ENCODE measurements around the gene ZNF414.
A peak's percentile ranks its signal among the peaks of the same experiment; 100 is the strongest.

The ZNF414 gene

GRCh38 chr19:8488365-8488764 is 25.6 kb downstream of the ZNF414 start:
- Histone ChIP-seq H3K36me3 (ENCODE audit: insufficient read depth, low read length) (peaks cover 78% of the 10 kb centered on the region), H3F3A (ENCODE audit: low read depth) (0 out of 2 replicates have a peak, but pooled peaks cover 6% of the 10 kb centered on the region), H3K4me3 (ENCODE audit: low read length, poor library complexity, severe bottlenecking) (no peak overlapping the region), H3K9me2 (replicated peaks; ENCODE audit: low read depth, low read length) (no peaks in the 10 kb centered on the region), H2AFZ (ENCODE audit: low read length) (no peak overlapping the region), H3K4me2 (ENCODE audit: low read depth, low read length, poor library complexity, severe bottlenecking) (peak overlapping the region; percentile 51), H3K27me3 (ENCODE audit: insufficient read depth, low read length, poor library complexity, severe bottlenecking) (no peaks in the 10 kb centered on the region), H3K9me3 (ENCODE audit: insufficient read depth, low read depth, low read length) (no peaks in the 10 kb centered on the region), H3K79me2 (ENCODE audit: insufficient read depth, low read length) (peaks cover 29% of the 10 kb centered on the region; the same call in 1 of the 2 replicates), H3K4me1 (ENCODE audit: insufficient read depth, low read length, poor library complexity, severe bottlenecking) (peaks cover 18% of the 10 kb centered on the region), H4K20me1 (ENCODE audit: insufficient read depth, low read length, poor library complexity, severe bottlenecking) (peaks cover 43% of the 10 kb centered on the region), H3K9ac (ENCODE audit: low read depth, low read length, poor library complexity, severe bottlenecking) (peak overlapping the region; percentile 34)
- TF ChIP-seq EZH2phosphoT487 (IDR thresholded peaks at IDR 0.05; ENCODE audit: borderline replicate concordance), result no peak
- TF ChIP-seq, protein P1, sequence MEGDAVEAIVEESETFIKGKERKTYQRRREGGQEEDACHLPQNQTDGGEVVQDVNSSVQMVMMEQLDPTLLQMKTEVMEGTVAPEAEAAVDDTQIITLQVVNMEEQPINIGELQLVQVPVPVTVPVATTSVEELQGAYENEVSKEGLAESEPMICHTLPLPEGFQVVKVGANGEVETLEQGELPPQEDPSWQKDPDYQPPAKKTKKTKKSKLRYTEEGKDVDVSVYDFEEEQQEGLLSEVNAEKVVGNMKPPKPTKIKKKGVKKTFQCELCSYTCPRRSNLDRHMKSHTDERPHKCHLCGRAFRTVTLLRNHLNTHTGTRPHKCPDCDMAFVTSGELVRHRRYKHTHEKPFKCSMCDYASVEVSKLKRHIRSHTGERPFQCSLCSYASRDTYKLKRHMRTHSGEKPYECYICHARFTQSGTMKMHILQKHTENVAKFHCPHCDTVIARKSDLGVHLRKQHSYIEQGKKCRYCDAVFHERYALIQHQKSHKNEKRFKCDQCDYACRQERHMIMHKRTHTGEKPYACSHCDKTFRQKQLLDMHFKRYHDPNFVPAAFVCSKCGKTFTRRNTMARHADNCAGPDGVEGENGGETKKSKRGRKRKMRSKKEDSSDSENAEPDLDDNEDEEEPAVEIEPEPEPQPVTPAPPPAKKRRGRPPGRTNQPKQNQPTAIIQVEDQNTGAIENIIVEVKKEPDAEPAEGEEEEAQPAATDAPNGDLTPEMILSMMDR (conservative IDR thresholded peaks at IDR 0.05; ENCODE audit: low read length), result no peak

DNA sequence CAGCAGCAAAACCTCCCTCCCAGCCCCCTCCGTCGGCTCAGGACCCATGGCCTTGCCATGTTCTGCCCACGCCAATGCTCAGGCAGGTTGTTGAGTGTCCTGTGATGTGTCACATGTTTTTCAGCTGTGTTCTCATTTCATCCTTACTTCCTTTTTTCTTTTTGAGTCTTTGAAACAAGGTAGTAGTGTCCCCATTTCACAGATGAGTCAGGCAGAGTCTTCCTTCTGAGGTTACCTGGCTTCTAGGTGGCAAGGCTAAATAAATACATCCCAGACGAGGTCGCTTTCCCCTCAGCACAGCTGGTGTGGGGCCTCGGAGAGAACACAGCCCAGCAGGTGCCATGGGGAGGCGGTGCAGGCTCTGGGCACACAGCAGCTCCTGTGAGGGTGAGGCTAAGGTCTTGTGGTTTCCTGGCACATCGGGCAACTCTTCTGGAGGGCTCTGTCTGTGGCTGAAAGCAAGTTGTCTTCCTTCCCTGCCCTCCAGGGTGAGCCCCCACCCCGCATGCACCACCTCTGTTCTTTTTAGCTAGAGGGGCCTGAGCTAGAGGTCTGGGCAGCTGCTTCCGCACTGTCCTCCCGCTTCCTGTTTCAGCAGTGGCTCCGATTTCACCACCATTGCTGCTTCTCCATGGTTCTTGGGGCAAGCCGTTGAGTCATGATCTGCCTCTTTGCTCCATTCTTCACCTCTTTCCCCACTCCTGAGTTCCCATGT is 26.7 kb downstream of the ZNF414 start:
- H3K27me3 ChIP-seq (ENCODE audit: insufficient read depth, low read length, poor library complexity, severe bottlenecking), result no peaks in the 10 kb centered on the region
- peak overlapping the region; percentile 34 for H3K9ac ChIP-seq (ENCODE audit: low read depth, low read length, poor library complexity, severe bottlenecking)
- H3K4me1 ChIP-seq (ENCODE audit: insufficient read depth, low read length, poor library complexity, severe bottlenecking), result peaks cover 18% of the 10 kb centered on the region
- H3K36me3 ChIP-seq (ENCODE audit: insufficient read depth, low read length), result peaks cover 89% of the 10 kb centered on the region
- peaks cover 40% of the 10 kb centered on the region for H3K79me2 ChIP-seq (ENCODE audit: insufficient read depth, low read length)
- 0 out of 2 replicates have a peak, but pooled peaks cover 6% of the 10 kb centered on the region for H3F3A ChIP-seq (ENCODE audit: low read depth)
- no peaks in the 10 kb centered on the region for H3K9me3 ChIP-seq (ENCODE audit: insufficient read depth, low read depth, low read length)
- peaks cover 54% of the 10 kb centered on the region for H4K20me1 ChIP-seq (ENCODE audit: insufficient read depth, low read length, poor library complexity, severe bottlenecking)
- H3K4me2 ChIP-seq (ENCODE audit: low read depth, low read length, poor library complexity, severe bottlenecking), result peak overlapping the region; percentile 51
- no peak overlapping the region for H2AFZ ChIP-seq (ENCODE audit: low read length)
- TF ChIP-seq EZH2phosphoT487 (IDR thresholded peaks at IDR 0.05; ENCODE audit: borderline replicate concordance), result no peak
- TF ChIP-seq, protein P1 (conservative IDR thresholded peaks at IDR 0.05; ENCODE audit: low read length), result peak; percentile 68
- peak overlapping the region; percentile 32 for H3K4me3 ChIP-seq (ENCODE audit: low read length, poor library complexity, severe bottlenecking)
- H3K9me2 ChIP-seq (replicated peaks; ENCODE audit: low read depth, low read length), result no peaks in the 10 kb centered on the region

DNA sequence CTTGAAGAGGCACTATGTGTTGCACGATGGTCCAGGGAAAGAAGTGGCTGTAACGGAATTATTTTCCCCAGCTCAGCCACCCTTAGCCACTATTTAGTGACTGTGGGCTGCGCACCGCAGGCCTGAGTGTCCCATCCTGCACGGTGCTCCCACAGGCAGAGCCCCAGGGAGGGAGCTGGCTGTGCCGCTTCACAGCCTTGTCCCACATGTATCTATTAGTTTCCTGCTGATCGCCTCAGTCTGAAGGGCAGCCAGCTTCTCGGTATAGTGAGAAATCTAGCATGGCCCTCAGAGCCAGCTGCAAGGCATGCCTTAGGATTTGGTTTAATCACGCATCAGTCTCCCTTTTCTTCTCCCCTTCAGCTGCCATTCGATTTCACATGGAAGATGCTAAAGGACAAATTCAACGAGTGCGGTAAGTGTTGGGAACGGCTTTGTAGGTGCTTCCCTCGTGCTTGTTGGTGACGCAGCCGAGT is 27.3 kb downstream of the ZNF414 start:
- Histone ChIP-seq H4K20me1 (ENCODE audit: insufficient read depth, low read length, poor library complexity, severe bottlenecking) (peaks cover 60% of the 10 kb centered on the region), H3K4me3 (ENCODE audit: low read length, poor library complexity, severe bottlenecking) (peak overlapping the region; percentile 19), H3K79me2 (ENCODE audit: insufficient read depth, low read length) (peaks cover 46% of the 10 kb centered on the region), H3K36me3 (ENCODE audit: insufficient read depth, low read length) (peaks cover 94% of the 10 kb centered on the region), H3K9ac (ENCODE audit: low read depth, low read length, poor library complexity, severe bottlenecking) (no peak overlapping the region), H3K4me2 (ENCODE audit: low read depth, low read length, poor library complexity, severe bottlenecking) (peak overlapping the region; percentile 51), H3K9me3 (ENCODE audit: insufficient read depth, low read depth, low read length) (no peaks in the 10 kb centered on the region), H3F3A (ENCODE audit: low read depth) (0 out of 2 replicates have a peak, but pooled peaks cover 6% of the 10 kb centered on the region), H3K27me3 (ENCODE audit: insufficient read depth, low read length, poor library complexity, severe bottlenecking) (no peaks in the 10 kb centered on the region), H2AFZ (ENCODE audit: low read length) (no peak overlapping the region), H3K9me2 (replicated peaks; ENCODE audit: low read depth, low read length) (no peaks in the 10 kb centered on the region), H3K4me1 (ENCODE audit: insufficient read depth, low read length, poor library complexity, severe bottlenecking) (peaks cover 18% of the 10 kb centered on the region)
- TF ChIP-seq, protein P1 (conservative IDR thresholded peaks at IDR 0.05; ENCODE audit: low read length), result no peak
- TF ChIP-seq EZH2phosphoT487 (IDR thresholded peaks at IDR 0.05; ENCODE audit: borderline replicate concordance), result no peak
